NCI-H69 (cell line): ENCODE results near the gene MED12L.

Experiments
- DNase-seq: peaks from one replicate; lab custom pipeline; 2025; lab: John Stamatoyannopoulos, UW

Gene MED12L

GRCh38 chr3:151452841-151453240, 367.4 kb downstream of the MED12L start:
- peak; percentile 60 for DNase-seq

- no peak for DNase-seq
Observed at GRCh38 chr3:151456065-151456464, 370.6 kb downstream of the MED12L start.

- no peak for DNase-seq
Observed at GRCh38 chr3:151459358-151459757, 373.9 kb downstream of the MED12L start.

DNA sequence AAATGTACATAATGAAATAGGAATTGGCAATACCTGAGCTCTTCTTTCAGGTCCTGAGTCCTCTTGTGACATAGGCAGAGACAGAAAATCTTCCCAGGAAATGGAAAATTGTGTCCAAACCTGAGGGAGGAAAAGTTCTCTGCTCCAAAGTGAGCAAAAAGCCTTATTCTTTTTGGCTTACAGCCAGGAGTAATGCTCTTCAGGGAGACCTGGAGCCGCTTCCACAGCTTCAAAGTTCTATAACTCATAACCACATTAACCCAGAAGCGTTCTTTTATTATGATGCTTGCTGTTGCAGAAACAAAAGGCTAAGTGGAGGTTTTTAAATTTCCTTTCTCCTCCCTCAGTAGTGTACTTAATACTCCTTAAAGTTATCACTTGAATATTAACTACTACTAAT, 374.8 kb downstream of the MED12L start:
- DNase-seq, result peak; percentile 38

GRCh38 chr3:151460774-151461450, 375.4 kb downstream of the MED12L start, which contains the start of gene IGSF10:
Gene IGSF10 (minus strand): TSS chr3:151461061. CDS start chr3:151458709, 2,352 bp downstream.
- DNase-seq, result peak; percentile 72

DNA sequence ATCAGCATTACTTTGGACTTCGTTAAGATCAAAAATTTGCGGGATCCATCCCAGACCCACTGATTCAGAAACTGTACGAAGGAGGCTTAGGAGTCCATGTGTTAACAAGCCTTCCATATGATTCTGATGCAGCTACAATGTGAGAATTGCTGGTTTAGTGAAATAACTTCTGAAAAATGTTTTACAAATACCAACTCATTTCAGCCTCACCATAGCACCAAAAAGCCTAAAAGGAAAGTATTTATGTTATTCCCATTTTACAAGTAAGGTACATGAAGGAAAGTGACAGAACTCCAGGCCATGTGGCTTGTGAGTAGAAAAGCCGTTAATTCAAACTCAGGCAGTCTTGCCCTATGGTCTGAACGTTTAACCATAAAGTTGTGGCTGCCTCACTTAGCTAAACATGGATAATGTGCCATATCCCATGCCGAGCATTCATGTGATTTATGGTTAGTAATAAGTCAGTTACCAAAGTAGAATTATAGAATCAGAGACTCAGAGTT, 376.9 kb downstream of the MED12L start:
- no peak for DNase-seq

DNA sequence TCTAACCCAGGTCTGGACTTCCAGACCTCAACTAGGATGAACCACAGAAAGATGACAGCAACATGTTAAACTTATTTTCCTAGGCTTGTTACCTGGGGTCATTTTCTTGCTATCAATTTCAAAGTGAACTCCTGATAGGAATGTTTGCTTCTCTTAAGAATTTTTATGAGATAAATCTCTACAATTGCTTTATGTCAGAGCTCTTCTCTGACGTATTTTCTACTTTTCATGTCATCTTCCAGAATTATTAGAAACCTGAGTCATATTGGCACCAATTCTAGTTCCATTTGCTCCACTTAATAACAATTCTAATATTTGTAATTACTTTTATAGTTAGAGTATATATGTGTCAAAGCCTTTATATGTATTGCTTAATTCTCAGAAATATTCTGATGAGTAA, 377.5 kb downstream of the MED12L start:
- DNase-seq, result no peak

- no peak for DNase-seq
Observed at GRCh38 chr3:151467069-151467468, 381.6 kb downstream of the MED12L start.

- peak; percentile 73 for DNase-seq
Observed at GRCh38 chr3:151468284-151468917, 382.9 kb downstream of the MED12L start.

GRCh38 chr3:151476344-151477018, 391.0 kb downstream of the MED12L start:
- peak; percentile 29 for DNase-seq

GRCh38 chr3:151477591-151478334, 392.3 kb downstream of the MED12L start:
- peak; percentile 43 for DNase-seq

DNA sequence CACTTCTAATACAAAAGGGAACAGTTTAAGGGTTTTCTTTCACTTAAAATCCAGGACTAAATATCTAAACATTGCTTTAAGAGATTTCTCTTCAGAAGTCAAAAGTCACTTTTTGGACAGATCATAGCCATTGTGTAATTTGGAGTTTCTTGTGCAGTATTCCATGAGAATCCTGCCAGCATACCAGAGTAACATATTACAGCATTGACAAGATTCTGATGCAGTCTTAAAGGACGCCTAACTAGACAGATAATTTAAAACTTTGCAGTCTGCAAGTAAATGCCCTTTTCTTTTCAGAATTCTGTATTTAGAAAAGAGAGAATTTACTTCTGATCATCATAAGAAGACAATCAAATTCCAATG, 392.9 kb downstream of the MED12L start:
- no peak for DNase-seq

GRCh38 chr3:151479452-151479851, 394.0 kb downstream of the MED12L start:
- peak; percentile 31 for DNase-seq

DNA sequence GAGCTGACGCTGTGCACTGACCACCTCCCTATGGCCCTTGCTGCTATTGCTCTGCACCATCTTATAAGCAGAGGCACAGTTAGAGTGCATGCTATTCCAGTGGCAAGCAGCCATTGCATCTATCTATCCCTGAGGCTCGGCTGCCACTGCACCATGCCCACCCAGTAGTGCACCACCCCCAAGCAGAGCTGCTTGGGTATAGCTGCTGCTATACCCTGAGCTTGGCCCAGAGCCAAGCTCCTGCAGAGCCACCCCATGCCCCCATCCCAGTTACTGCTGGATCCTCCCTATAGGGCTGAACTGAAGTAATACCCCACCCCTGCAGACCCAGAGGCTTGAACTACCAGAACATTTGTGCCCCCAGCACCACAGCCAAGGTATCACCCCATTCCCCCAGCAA, 395.0 kb downstream of the MED12L start:
- DNase-seq, result peak; percentile 21

- DNase-seq, result no peak
Observed at GRCh38 chr3:151483488-151483887, 398.0 kb downstream of the MED12L start.

- DNase-seq, result no peak
Observed at GRCh38 chr3:151483961-151484520, 398.6 kb downstream of the MED12L start.
